Nephron (organoid): ENCODE measurements around the gene MRPL38.
"Not testable (repeated sequence)": the region's sequence is repeated elsewhere in the genome, so short reads cannot be mapped to it uniquely, and the experiment has no call there.

Source experiments
- H3K27ac Mint-ChIP-seq, 3 experiments: 2 replicates each; pipeline ENCODE4 v1.8.0; 2020; ENCODE audit warnings: mixed read lengths in 3 of 3, mild to moderate bottlenecking in 2 of 3, moderate library complexity in 1 of 3
- H3K27me3 Mint-ChIP-seq: 2 replicates; pipeline ENCODE4 v1.8.0; 2021; ENCODE audit warnings: low read depth, mild to moderate bottlenecking, moderate library complexity, mixed read lengths
- H3K36me3 Mint-ChIP-seq: 2 replicates; pipeline ENCODE4 v1.8.0; 2020; ENCODE audit warnings: low read depth, mixed read lengths
- H3K4me1 Mint-ChIP-seq: 2 replicates; pipeline ENCODE4 v1.8.0; 2020; ENCODE audit warnings: mixed read lengths
- H3K4me3 Mint-ChIP-seq, 3 experiments: 2 replicates each; pipeline ENCODE4 v1.8.0; 2020; ENCODE audit warnings: mild to moderate bottlenecking in 3 of 3, mixed read lengths in 3 of 3, moderate library complexity in 2 of 3
- H3K9me3 Mint-ChIP-seq: 2 replicates; pipeline ENCODE4 v1.8.0; 2020; ENCODE audit warnings: mixed read lengths
- TF ChIP-seq, protein P1 (sequence below), 3 experiments: fragments of 200-600 bp; sonication (generic); IDR thresholded peaks; one replicate each; pipeline ENCODE4 v1.5.0; 2021; ENCODE audit warnings: antibody characterized with exemption in 3 of 3; ENCODE audit not compliant: unreplicated experiment in 3 of 3

MRPL38 gene

DNA sequence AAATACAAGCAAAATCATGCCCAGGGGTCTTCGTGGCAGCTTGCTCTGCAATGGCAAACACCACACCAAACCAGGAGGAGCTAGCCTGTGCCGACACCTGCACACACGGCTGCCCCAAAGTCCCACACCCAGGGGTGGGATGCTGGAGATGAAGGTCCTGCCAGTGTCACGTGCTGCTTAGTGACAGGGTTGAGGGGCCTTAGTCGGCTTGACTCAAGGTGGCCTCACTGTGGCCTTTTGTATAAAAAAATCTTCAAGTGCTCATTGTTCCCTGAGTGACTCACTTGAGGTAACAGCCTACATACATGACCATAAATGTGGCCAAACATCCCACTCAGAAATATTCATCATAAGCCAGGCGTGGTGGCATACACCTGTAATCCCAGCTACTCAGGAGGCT lies 15.2 kb downstream of the MRPL38 start:
- H3K27me3 Mint-ChIP-seq: peaks cover 3% of the 10 kb centered on the region
- peaks cover 8% of the 10 kb centered on the region for H3K4me1 Mint-ChIP-seq
- H3K36me3 Mint-ChIP-seq: peaks cover 10% of the 10 kb centered on the region
- TF ChIP-seq, protein P1, sequence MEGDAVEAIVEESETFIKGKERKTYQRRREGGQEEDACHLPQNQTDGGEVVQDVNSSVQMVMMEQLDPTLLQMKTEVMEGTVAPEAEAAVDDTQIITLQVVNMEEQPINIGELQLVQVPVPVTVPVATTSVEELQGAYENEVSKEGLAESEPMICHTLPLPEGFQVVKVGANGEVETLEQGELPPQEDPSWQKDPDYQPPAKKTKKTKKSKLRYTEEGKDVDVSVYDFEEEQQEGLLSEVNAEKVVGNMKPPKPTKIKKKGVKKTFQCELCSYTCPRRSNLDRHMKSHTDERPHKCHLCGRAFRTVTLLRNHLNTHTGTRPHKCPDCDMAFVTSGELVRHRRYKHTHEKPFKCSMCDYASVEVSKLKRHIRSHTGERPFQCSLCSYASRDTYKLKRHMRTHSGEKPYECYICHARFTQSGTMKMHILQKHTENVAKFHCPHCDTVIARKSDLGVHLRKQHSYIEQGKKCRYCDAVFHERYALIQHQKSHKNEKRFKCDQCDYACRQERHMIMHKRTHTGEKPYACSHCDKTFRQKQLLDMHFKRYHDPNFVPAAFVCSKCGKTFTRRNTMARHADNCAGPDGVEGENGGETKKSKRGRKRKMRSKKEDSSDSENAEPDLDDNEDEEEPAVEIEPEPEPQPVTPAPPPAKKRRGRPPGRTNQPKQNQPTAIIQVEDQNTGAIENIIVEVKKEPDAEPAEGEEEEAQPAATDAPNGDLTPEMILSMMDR (IDR thresholded peaks at IDR 0.05; ENCODE audit: unreplicated experiment in 3 of 3): no peak
- H3K9me3 Mint-ChIP-seq: no peaks in the 10 kb centered on the region
- no peak overlapping the region for H3K4me3 Mint-ChIP-seq
- no peak overlapping the region for H3K27ac Mint-ChIP-seq

DNA sequence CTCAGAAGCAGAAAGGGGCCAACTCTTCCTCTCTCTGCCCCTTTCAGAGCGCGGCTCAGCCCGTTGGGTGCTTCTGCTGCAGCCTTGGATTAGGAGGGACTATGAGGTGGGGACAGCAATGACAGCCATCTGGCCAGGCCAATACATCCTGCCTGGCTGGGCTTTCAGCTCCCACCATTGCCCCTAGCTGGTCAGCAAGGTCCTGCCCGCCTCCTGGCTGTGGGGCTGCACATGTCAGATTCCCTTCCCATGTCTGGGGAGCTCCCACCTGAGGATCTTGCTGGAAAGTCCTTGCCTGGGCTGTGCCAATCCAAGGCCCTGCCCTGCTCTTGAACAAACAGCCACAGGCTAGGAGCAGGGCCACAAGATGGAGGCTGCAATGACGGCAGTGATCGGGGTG lies 16.2 kb downstream of the MRPL38 start:
- no peaks in the 10 kb centered on the region for H3K4me1 Mint-ChIP-seq
- H3K9me3 Mint-ChIP-seq: no peaks in the 10 kb centered on the region
- H3K27me3 Mint-ChIP-seq: peaks cover 3% of the 10 kb centered on the region
- H3K27ac Mint-ChIP-seq: no peak overlapping the region
- TF ChIP-seq, protein P1 (IDR thresholded peaks at IDR 0.05; ENCODE audit: unreplicated experiment in 3 of 3): no peak
- H3K4me3 Mint-ChIP-seq: no peak overlapping the region
- peaks cover 6% of the 10 kb centered on the region for H3K36me3 Mint-ChIP-seq

DNA sequence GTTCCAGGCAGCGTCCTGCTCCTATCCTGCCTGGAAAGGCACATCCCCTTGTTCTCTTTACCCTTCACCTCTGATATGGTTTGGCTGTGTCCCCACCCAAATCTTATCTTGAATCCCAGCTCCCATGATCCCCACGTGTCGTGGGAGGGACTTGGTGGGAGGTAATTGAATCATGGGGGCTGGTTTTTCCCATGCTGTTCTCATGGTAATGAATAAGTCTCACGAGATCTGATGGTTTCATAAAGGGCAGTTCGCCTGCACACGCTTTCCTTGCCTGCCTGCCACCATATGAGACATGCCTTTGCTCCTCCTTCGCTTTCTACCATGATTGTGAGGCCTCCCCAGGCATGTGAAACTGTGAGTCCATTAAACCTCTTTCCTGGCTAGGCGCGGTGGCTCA lies 18.8 kb downstream of the MRPL38 start:
- peaks cover 10% of the 10 kb centered on the region for H3K27me3 Mint-ChIP-seq
- H3K4me1 Mint-ChIP-seq, H3K36me3 Mint-ChIP-seq, H3K9me3 Mint-ChIP-seq, H3K27ac Mint-ChIP-seq, H3K4me3 Mint-ChIP-seq: not testable (repeated sequence)

DNA sequence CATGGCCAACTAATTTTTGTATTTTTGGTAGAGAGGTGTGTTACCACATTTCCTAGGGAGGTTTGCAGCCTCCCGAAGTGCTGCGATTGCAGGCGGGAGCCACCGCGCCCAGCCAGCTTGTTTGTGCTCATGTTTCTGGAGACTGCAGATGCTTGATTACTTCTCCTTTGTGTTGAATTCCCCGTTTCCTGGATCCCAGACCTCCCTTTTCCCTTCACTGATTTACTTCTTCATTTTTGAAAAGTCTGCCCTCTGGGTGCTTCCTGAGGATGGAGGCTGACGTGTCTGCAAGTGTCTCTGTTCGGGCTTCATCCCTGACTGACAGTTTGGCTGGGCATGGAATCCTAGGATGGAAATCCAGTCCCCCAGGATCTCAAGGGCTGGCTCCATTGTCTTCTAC lies 19.3 kb downstream of the MRPL38 start:
- Mint-ChIP-seq H3K36me3 (peaks cover 4% of the 10 kb centered on the region), H3K27me3 (peaks cover 15% of the 10 kb centered on the region), H3K4me1 (no peaks in the 10 kb centered on the region), H3K9me3 (no peaks in the 10 kb centered on the region), H3K27ac (no peak overlapping the region), H3K4me3 (no peak overlapping the region)
- TF ChIP-seq, protein P1 (IDR thresholded peaks at IDR 0.05; ENCODE audit: unreplicated experiment in 3 of 3): no peak

DNA sequence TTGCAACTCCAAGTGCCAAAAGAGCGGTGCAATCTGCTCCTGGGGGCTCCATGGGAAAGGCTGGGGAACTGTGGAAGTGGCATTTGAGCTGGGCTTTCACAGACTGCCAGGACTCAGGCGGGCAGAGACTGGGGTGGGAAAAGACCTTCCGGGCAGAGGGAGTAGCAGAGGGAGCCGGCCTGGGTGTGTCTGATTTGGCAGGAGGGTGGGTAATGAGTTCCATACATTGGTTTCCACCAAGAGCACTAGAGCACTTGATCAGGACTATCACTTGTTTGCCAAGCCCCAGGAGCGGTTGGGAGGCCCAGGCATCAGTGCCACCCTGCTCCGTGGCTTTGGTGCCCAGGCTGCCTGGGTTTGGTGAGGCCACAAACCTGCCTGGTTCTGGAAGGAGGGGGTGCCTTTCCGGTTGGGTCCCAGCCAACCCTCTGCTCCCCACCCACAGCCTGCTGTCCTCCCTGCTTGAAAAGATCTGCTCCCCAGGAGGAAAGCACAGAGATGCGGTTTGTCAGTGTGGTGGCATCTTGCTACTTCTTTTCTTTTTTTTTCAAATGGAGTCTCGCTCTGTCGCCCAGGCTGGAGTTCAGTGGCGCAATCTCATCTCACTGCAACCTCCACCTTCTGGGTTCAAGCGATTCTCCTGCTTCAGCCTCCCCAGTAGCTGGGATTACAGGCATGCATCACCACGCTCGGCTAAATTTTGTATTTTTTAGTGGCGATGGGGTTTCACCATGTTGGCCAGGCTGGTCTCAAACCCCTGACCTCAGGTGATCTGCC lies 22.8 kb downstream of the MRPL38 start:
- H3K4me1 Mint-ChIP-seq: peaks cover 9% of the 10 kb centered on the region

DNA sequence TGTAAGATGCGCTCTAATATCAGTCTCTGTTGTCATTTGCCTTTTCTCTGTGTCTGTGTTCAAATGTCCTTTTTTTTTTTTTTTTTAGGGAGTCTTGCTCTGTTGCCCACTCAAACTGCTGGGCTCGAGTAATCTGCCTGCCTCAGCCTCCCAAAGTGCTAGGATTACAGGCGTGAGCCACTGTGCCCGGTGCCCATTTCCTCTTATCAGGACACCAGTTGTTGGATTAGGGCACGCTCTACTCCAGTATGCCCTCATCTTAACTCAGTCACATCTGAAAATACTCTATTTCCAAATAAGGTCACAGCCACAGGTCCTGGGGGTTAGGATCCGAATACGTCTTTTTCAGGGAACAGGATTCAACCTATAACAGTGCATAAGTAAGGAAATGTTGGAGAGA lies 24.4 kb downstream of the MRPL38 start:
- TF ChIP-seq, protein P1 (IDR thresholded peaks at IDR 0.05; ENCODE audit: unreplicated experiment in 3 of 3): no peak
- no peaks in the 10 kb centered on the region for H3K36me3 Mint-ChIP-seq
- peaks cover 14% of the 10 kb centered on the region for H3K4me1 Mint-ChIP-seq
- peak overlapping the region; percentile 29 to 60 (median 60) for H3K4me3 Mint-ChIP-seq
- H3K27me3 Mint-ChIP-seq: peaks cover 45% of the 10 kb centered on the region
- peak overlapping the region in 1 of 3 experiments; percentile 61 for H3K27ac Mint-ChIP-seq
- H3K9me3 Mint-ChIP-seq: no peaks in the 10 kb centered on the region

More for the DNA sequence above, 22.8 kb downstream of the MRPL38 start:
- Mint-ChIP-seq H3K27me3 (peaks cover 37% of the 10 kb centered on the region), H3K4me3 (no peak overlapping the region), H3K27ac (no peak overlapping the region), H3K9me3 (no peaks in the 10 kb centered on the region), H3K36me3 (no peaks in the 10 kb centered on the region)
- TF ChIP-seq, protein P1 (IDR thresholded peaks at IDR 0.05; ENCODE audit: unreplicated experiment in 3 of 3): no peak
